Measurements from ENCODE around the gene COL5A1. TPM values are rescaled to one million over a fixed set of nuclear protein-coding genes. Genes with fewer than 3 reads are reported as not detected.

Gene COL5A1
- total RNA-seq, 5 donors from 2014 or later (not counting 1 experiment from before 2014, with no cell fraction given): 0.18 to 2.3 (median 1.7) TPM

DNA sequence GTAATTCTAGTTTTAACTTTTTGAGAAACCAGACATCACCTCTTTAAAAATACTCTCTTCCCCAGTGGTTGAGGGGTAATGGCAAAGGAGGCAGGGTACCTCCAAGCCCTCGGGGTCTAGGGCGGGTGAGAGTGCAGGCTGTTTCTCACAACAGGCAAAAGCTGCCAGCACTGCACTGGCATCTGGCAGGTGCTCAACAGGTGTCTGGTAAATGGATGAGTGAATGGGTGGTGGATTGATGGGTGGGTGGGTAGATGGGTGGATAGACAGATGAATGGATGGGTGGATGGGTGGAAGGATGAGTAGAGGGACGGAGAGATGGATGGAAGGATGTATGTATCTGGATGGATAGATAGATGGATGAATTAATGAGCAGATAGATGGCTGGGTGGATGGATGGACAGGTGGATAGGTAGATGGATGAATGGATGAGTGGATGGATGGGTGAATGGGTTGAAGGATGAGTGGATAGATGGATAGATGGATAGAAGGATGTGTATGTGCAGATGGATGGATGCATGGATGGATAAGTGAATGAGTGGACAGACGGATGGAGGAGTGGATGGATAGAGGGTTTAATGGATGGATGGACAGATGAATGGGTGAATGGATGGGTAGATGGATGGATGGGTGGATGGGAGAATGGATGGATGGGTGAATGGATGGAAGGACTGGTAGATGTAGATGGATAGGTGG, 84.6 kb downstream of the COL5A1 start:
- DNase-seq (no peak), ATAC-seq (replicated peaks in 1 of 4) (no peak)
- Histone ChIP-seq H3K36me3 (ENCODE audit: control insufficient read depth in 2 of 2, extremely low read depth in 1 of 2, insufficient read depth in 1 of 2, low read length in 1 of 2) (no peaks in the 10 kb centered on the region), H3K9me3 (no peaks in the 10 kb centered on the region), H3K4me1 (ENCODE audit: control insufficient read depth in 1 of 2, extremely low read depth in 1 of 2, insufficient read depth in 2 of 2, low read length in 2 of 2) (peaks cover 2 to 5% of the 10 kb centered on the region in 2 experiments), H3K27me3 (replicated peaks in 1 of 2; ENCODE audit: control insufficient read depth in 2 of 2, extremely low read depth in 1 of 2, insufficient read depth in 2 of 2, low read length in 1 of 2) (peaks cover 0 to 39% of the 10 kb centered on the region in 2 experiments), H3K4me3 (ENCODE audit: control insufficient read depth in 1 of 2, extremely low read depth in 1 of 2, low read length in 1 of 2) (no peak overlapping the region), H3K27ac (ENCODE audit: low read length) (no peak overlapping the region)
- Mint-ChIP-seq H3K27ac (no peak overlapping the region), H3K4me1 (peaks cover 0 to 8% (median 6%) of the 10 kb centered on the region in 3 donors), H3K36me3 (no peaks in the 10 kb centered on the region), H3K27me3 (peaks cover 5 to 27% of the 10 kb centered on the region in 2 donors), H3K4me3 (no peak overlapping the region), H3K9me3 (no peaks in the 10 kb centered on the region)
- ChIA-PET POLR2A (no interaction called here), CTCF (no interaction called here)
- 58% methylated on average over 4 of the region's 4 CpGs for WGBS (ENCODE audit: insufficient coverage)

DNA sequence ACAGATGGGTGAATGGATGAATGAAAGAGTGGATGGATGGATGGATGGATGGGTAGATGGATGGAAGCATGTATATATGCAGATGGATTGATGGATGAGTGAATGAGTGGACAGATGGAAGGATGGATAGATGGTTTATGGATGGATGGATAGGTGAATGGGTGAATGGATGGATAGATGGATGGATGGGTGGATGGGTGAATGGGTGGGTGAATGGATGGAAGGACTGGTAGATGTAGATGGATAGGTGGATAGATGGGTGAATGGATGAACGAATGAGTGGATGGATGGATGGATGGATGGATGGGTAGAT, 85.1 kb downstream of the COL5A1 start:
- no peaks in the 10 kb centered on the region for H3K9me3 Mint-ChIP-seq
- ChIA-PET CTCF (no interaction called here), POLR2A (no interaction called here)
- Histone ChIP-seq H3K27ac (ENCODE audit: low read length) (no peak overlapping the region), H3K4me3 (ENCODE audit: control insufficient read depth in 1 of 2, extremely low read depth in 1 of 2, low read length in 1 of 2) (no peak overlapping the region), H3K27me3 (replicated peaks in 1 of 2; ENCODE audit: control insufficient read depth in 2 of 2, extremely low read depth in 1 of 2, insufficient read depth in 2 of 2, low read length in 1 of 2) (peaks cover 0 to 34% of the 10 kb centered on the region in 2 experiments), H3K4me1 (ENCODE audit: control insufficient read depth in 1 of 2, extremely low read depth in 1 of 2, insufficient read depth in 2 of 2, low read length in 2 of 2) (peaks cover 2 to 5% of the 10 kb centered on the region in 2 experiments), H3K9me3 (no peaks in the 10 kb centered on the region), H3K36me3 (ENCODE audit: control insufficient read depth in 2 of 2, extremely low read depth in 1 of 2, insufficient read depth in 1 of 2, low read length in 1 of 2) (no peaks in the 10 kb centered on the region)
- 50% methylated on average over 1 of the region's 1 CpG for WGBS (ENCODE audit: insufficient coverage)
- ATAC-seq (replicated peaks in 1 of 4) (no peak), DNase-seq (no peak)
- no peak overlapping the region for H3K4me3 Mint-ChIP-seq
- H3K36me3 Mint-ChIP-seq: no peaks in the 10 kb centered on the region
- peaks cover 5 to 27% of the 10 kb centered on the region in 2 donors for H3K27me3 Mint-ChIP-seq
- H3K27ac Mint-ChIP-seq: no peak overlapping the region
- H3K4me1 Mint-ChIP-seq: peaks cover 0 to 8% (median 6%) of the 10 kb centered on the region in 3 donors

DNA sequence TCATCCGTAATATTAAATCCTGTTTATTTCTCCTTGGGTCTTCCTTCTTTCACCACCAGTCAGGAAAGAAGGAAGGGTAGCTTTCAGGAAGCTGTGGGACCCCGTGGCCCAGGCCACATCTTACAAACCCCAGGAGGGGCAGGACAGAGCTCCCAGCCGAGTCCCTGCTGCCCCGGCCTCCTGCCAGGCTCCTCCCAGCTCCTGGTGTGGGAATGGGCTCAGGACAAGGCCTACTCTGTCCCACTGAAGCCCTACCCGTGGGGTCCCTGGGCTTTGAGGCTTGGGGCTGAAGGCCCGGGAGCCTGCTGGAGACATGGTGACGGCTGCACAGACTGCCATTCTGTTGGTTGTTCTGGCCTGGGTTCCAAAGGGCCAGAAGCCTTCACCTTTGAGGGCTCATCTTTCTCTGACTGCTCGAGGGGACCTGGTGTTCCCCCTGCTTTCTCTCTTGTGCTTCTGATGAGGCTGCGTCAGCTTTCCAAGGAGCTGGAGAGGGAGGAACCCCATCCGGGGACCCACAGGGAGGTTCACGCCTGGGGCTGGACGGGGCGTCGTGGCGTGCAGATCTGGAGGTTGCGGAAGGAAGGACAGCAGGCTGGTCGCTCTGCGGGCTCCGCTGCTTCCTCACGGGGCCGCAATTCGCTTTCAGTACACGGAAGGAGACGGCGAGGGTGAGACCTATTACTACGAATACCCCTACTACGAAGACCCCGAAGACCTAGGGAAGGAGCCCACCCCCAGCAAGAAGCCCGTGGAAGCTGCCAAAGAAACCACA, 86.6 kb downstream of the COL5A1 start:
- H3K27me3 Mint-ChIP-seq: peaks cover 0 to 15% of the 10 kb centered on the region in 2 donors
- ChIA-PET POLR2A (no interaction called here), CTCF (no interaction called here)
- H3K4me3 ChIP-seq (ENCODE audit: control insufficient read depth in 1 of 2, extremely low read depth in 1 of 2, low read length in 1 of 2): no peak overlapping the region
- H3K4me1 ChIP-seq (ENCODE audit: control insufficient read depth in 1 of 2, extremely low read depth in 1 of 2, insufficient read depth in 2 of 2, low read length in 2 of 2): peaks cover 2 to 5% of the 10 kb centered on the region in 2 experiments
- ATAC-seq (replicated peaks in 1 of 4): no peak
- peaks cover 0 to 19% of the 10 kb centered on the region in 2 experiments for H3K27me3 ChIP-seq (replicated peaks in 1 of 2; ENCODE audit: control insufficient read depth in 2 of 2, extremely low read depth in 1 of 2, insufficient read depth in 2 of 2, low read length in 1 of 2)
- H3K27ac ChIP-seq (ENCODE audit: low read length): no peak overlapping the region
- H3K27ac Mint-ChIP-seq: no peak overlapping the region
- H3K36me3 ChIP-seq (ENCODE audit: control insufficient read depth in 2 of 2, extremely low read depth in 1 of 2, insufficient read depth in 1 of 2, low read length in 1 of 2): no peaks in the 10 kb centered on the region
- no peaks in the 10 kb centered on the region for H3K36me3 Mint-ChIP-seq
- H3K9me3 ChIP-seq: no peaks in the 10 kb centered on the region
- no peak for DNase-seq
- no peaks in the 10 kb centered on the region for H3K9me3 Mint-ChIP-seq
- no peak overlapping the region for H3K4me3 Mint-ChIP-seq
- 82% methylated on average over 12 of the region's 29 CpGs for whole genome bisulfite sequencing (ENCODE audit: insufficient coverage)
- H3K4me1 Mint-ChIP-seq: peaks cover 0 to 8% (median 6%) of the 10 kb centered on the region in 3 donors

DNA sequence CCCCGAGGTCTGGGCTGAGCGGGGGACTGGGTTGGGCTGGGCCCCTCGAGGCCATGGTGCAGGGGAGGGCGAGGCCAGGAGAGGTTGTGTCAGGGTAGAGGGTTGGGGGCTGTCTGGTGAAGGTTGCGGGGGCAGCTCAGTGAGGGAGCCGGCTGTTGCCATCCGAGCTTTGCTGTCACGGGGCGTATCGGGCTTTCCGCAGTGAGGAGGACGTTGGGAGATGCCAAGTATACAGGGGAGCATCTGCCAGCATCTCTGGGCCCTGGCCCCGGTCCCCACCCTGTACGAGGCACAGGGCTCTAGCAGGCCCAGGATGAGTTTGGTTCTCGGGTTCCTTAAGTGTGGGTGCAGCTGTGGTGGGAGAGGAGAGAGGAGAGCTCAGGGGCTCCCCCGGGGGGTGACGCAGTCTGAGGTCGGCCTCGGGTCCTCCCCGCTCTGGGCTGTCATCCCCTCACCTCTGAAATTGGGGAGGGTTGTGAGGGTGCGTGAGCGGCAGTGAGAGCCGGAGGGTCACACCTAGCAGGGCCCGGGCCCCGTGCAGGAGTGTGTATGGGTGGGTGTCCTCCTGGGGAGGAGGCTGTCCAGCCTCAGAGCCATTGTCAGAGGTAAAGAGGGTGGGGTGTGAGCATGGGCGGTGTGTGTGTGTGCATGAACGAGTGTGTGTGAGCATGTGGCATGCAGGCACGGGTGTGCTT, 87.3 kb downstream of the COL5A1 start:
- Histone ChIP-seq H3K4me3 (ENCODE audit: control insufficient read depth in 1 of 2, extremely low read depth in 1 of 2, low read length in 1 of 2) (no peak overlapping the region), H3K4me1 (ENCODE audit: control insufficient read depth in 1 of 2, extremely low read depth in 1 of 2, insufficient read depth in 2 of 2, low read length in 2 of 2) (peaks cover 2 to 5% of the 10 kb centered on the region in 2 experiments), H3K9me3 (no peaks in the 10 kb centered on the region), H3K27me3 (replicated peaks in 1 of 2; ENCODE audit: control insufficient read depth in 2 of 2, extremely low read depth in 1 of 2, insufficient read depth in 2 of 2, low read length in 1 of 2) (peaks cover 0 to 12% of the 10 kb centered on the region in 2 experiments), H3K27ac (ENCODE audit: low read length) (no peak overlapping the region), H3K36me3 (ENCODE audit: control insufficient read depth in 2 of 2, extremely low read depth in 1 of 2, insufficient read depth in 1 of 2, low read length in 1 of 2) (no peaks in the 10 kb centered on the region)
- Mint-ChIP-seq H3K4me1 (peaks cover 0 to 8% (median 6%) of the 10 kb centered on the region in 3 donors), H3K36me3 (no peaks in the 10 kb centered on the region), H3K9me3 (no peaks in the 10 kb centered on the region), H3K4me3 (no peak overlapping the region), H3K27ac (no peak overlapping the region), H3K27me3 (peaks cover 0 to 10% of the 10 kb centered on the region in 2 donors)
- POLR2A ChIA-PET: no interaction called here
- CTCF ChIA-PET: no interaction called here
- 87% methylated on average over 22 of the region's 28 CpGs for WGBS (ENCODE audit: insufficient coverage)
- ATAC-seq (replicated peaks in 1 of 4) (no peak), DNase-seq (no peak)

DNA sequence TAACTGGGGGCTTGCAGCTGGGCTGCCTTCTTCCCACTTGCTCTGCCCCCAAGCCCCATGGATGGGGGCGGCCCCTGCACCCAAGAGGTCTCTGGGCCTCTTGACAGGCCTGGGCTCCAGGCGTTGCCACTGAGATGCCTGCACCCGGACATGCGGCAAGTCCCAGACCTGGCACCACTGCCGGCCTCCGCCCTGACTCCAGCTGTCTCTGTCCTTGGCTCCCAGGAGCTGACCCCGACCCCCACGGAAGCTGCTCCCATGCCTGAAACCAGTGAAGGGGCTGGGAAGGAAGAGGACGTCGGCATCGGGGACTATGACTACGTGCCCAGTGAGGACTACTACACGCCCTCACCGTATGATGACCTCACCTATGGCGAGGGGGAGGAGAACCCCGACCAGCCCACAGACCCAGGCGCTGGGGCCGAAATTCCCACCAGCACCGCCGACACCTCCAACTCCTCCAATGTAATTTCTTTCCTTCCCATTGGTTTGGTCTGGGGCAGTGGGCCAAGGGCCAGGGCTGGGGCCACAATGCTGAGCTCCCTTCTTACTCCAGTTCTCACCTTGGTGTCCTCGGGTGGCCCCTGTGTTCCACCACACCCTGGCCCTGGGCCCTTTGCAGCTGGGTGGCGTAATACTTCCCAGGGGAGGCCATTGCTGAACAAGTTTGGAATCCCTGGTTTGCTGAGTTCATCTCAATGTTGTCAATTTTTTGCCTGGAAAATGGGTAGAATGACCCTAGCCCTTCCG, 88.6 kb downstream of the COL5A1 start:
- DNase-seq: no peak
- H3K4me3 ChIP-seq (ENCODE audit: control insufficient read depth in 1 of 2, extremely low read depth in 1 of 2, low read length in 1 of 2): no peak overlapping the region
- no peak overlapping the region for H3K4me3 Mint-ChIP-seq
- no peak overlapping the region for H3K27ac ChIP-seq (ENCODE audit: low read length)
- H3K4me1 Mint-ChIP-seq: peaks cover 0 to 6% (median 6%) of the 10 kb centered on the region in 3 donors
- ChIA-PET CTCF (no interaction called here), POLR2A (no interaction called here)
- no peaks in the 10 kb centered on the region for H3K27me3 ChIP-seq (replicated peaks in 1 of 2; ENCODE audit: control insufficient read depth in 2 of 2, extremely low read depth in 1 of 2, insufficient read depth in 2 of 2, low read length in 1 of 2)
- H3K4me1 ChIP-seq (ENCODE audit: control insufficient read depth in 1 of 2, extremely low read depth in 1 of 2, insufficient read depth in 2 of 2, low read length in 2 of 2): peaks cover 0 to 5% of the 10 kb centered on the region in 2 experiments
- H3K9me3 ChIP-seq: no peaks in the 10 kb centered on the region
- 92% methylated on average over 20 of the region's 23 CpGs for WGBS (ENCODE audit: insufficient coverage)
- no peak for ATAC-seq (replicated peaks in 1 of 4)
- H3K36me3 Mint-ChIP-seq: no peaks in the 10 kb centered on the region
- H3K36me3 ChIP-seq (ENCODE audit: control insufficient read depth in 2 of 2, extremely low read depth in 1 of 2, insufficient read depth in 1 of 2, low read length in 1 of 2): no peaks in the 10 kb centered on the region
- H3K9me3 Mint-ChIP-seq: no peaks in the 10 kb centered on the region
- H3K27me3 Mint-ChIP-seq: peaks cover 0 to 6% of the 10 kb centered on the region in 2 donors
- no peak overlapping the region for H3K27ac Mint-ChIP-seq

Data from T-cell (primary cell).